HG03342 (cell line): ENCODE results near the gene LYST.

Experiments
- ATAC-seq: cut with Tn5 transposase; IDR thresholded peaks from one replicate; pipeline ENCODE4 v1.9.1; 2021; ENCODE audit warnings: mild to moderate bottlenecking, moderate library complexity; ENCODE audit not compliant: unreplicated experiment

The LYST gene

GRCh38 chr1:235722858-235723257, 143.8 kb downstream of the LYST start:
- no peak for ATAC-seq

GRCh38 chr1:235721982-235722381, 144.7 kb downstream of the LYST start:
- no peak for ATAC-seq

GRCh38 chr1:235720544-235720943, 146.2 kb downstream of the LYST start:
- ATAC-seq, result no peak

GRCh38 chr1:235714205-235714897, 152.4 kb downstream of the LYST start:
- ATAC-seq, result no peak

- no peak for ATAC-seq
Measured at GRCh38 chr1:235712812-235713211, 153.9 kb downstream of the LYST start.

GRCh38 chr1:235710687-235711086, 156.0 kb downstream of the LYST start:
- ATAC-seq, result no peak

- no peak for ATAC-seq
Measured at GRCh38 chr1:235709018-235709417, 157.7 kb downstream of the LYST start.

- ATAC-seq, result no peak
Measured at GRCh38 chr1:235708390-235708962, 158.2 kb downstream of the LYST start.

GRCh38 chr1:235703506-235703905, 163.2 kb downstream of the LYST start:
- ATAC-seq, result no peak

GRCh38 chr1:235702412-235702811, 164.3 kb downstream of the LYST start:
- ATAC-seq, result no peak

- no peak for ATAC-seq
Measured at GRCh38 chr1:235697508-235697907, 169.2 kb downstream of the LYST start.

- ATAC-seq, result no peak
Measured at GRCh38 chr1:235689356-235689755, 177.3 kb downstream of the LYST start.

GRCh38 chr1:235688096-235688495, 178.6 kb downstream of the LYST start:
- no peak for ATAC-seq

GRCh38 chr1:235683653-235684052, 183.1 kb downstream of the LYST start:
- ATAC-seq, result no peak

- no peak for ATAC-seq
Measured at GRCh38 chr1:235682216-235682615, 184.5 kb downstream of the LYST start.

GRCh38 chr1:235679644-235680043, 187.1 kb downstream of the LYST start:
- ATAC-seq, result no peak

- no peak for ATAC-seq
Measured at GRCh38 chr1:235679005-235679404, 187.7 kb downstream of the LYST start.

GRCh38 chr1:235675152-235675890, 191.4 kb downstream of the LYST start:
- ATAC-seq, result no peak

- ATAC-seq, result no peak
Measured at GRCh38 chr1:235673981-235674380, 192.7 kb downstream of the LYST start.

GRCh38 chr1:235671992-235672391, 194.7 kb downstream of the LYST start:
- no peak for ATAC-seq

GRCh38 chr1:235670157-235670776, 196.4 kb downstream of the LYST start:
- no peak for ATAC-seq

GRCh38 chr1:235669277-235669676, 197.4 kb downstream of the LYST start:
- ATAC-seq, result no peak
